GM12873 (cell line): ENCODE data around the gene VOPP1.

ENCODE experiments used
- TF ChIP-seq, protein P1 (sequence below): IDR thresholded peaks from 2 replicates; pipeline ENCODE4 v1.5.1; 2012; ENCODE audit warnings: low read depth, mild to moderate bottlenecking, moderate library complexity, low read length, control low read depth; ENCODE audit not compliant: insufficient read depth; ENCODE audit errors: missing control alignments

Gene VOPP1

GRCh38 chr7:55565681-55566080 lies 6.6 kb downstream of the VOPP1 start:
- TF ChIP-seq, protein P1, sequence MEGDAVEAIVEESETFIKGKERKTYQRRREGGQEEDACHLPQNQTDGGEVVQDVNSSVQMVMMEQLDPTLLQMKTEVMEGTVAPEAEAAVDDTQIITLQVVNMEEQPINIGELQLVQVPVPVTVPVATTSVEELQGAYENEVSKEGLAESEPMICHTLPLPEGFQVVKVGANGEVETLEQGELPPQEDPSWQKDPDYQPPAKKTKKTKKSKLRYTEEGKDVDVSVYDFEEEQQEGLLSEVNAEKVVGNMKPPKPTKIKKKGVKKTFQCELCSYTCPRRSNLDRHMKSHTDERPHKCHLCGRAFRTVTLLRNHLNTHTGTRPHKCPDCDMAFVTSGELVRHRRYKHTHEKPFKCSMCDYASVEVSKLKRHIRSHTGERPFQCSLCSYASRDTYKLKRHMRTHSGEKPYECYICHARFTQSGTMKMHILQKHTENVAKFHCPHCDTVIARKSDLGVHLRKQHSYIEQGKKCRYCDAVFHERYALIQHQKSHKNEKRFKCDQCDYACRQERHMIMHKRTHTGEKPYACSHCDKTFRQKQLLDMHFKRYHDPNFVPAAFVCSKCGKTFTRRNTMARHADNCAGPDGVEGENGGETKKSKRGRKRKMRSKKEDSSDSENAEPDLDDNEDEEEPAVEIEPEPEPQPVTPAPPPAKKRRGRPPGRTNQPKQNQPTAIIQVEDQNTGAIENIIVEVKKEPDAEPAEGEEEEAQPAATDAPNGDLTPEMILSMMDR, result no peak

GRCh38 chr7:55563596-55564325 lies 8.5 kb downstream of the VOPP1 start:
- TF ChIP-seq, protein P1, result no peak

DNA sequence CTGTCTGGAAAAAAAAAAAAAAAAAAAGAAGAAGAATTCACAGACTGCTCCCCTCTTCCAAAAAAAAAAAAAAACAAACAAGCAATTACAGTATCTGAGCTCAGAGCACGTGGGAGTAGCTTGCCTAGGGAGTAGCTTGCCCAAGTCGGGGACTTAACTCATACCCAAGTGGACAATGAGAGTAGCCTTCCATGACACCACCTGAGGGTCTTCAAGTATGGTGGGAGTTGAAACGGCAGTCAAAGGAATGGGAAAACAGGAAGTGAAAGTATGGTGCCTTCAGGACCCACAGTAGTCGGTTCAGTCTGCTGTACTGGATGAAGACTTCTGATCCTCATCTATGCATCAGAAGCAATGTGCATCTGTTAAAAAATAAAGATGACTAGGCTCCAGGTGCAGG lies 10.6 kb downstream of the VOPP1 start:
- TF ChIP-seq, protein P1, result no peak

DNA sequence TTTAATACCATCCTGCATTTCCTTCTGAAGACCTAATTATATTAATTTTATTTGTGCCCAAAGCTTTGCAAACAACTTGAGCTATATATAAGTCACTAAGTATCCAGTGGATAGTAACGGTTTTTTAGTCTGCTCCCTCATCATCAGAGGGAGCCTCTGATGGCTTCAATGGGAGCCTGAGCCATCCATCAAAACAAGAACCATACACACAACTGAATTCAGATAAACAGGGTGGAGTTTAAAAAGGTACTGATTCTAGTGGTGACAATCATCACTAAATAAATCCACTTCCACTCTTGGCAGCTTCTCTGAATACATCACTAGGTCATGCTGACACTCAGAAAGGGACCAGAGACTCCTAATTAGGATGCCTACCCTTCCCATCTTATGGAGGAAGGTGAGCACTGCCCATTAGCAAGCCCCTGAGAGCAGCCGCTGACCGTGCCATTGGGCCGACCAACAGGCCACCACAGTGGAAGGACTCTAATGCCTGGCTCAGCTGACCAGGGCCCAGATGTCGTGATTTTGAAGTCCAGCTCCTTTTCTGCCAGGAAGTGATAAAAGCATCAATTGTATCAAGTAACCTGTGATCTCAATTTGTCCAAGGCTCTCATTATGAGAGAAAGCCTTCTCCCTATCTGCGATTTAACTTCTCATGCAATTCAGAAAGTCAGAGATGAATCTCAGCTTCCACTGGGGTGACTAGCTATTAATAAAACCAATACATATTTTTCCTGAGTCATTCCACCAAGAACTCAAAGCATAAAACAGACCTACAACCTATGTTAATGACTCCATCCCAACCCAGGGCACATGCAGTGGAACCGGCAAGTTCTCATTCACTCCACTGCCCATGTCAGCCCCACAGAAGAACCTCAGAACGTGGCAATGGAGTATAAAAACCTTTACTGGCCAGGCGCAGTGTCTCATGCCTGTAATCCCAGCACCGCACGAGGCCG lies 13.1 kb downstream of the VOPP1 start:
- TF ChIP-seq, protein P1, result no peak

- TF ChIP-seq, protein P1, result peak; percentile 35
Observed at GRCh38 chr7:55557666-55558188, 14.6 kb downstream of the VOPP1 start.

- TF ChIP-seq, protein P1, result no peak
Observed at GRCh38 chr7:55556492-55556891, 15.8 kb downstream of the VOPP1 start.

GRCh38 chr7:55556031-55556430 lies 16.3 kb downstream of the VOPP1 start:
- TF ChIP-seq, protein P1, result no peak
